ENCODE measurements around the gene NUAK2. TPM values are rescaled to one million over a fixed set of nuclear protein-coding genes. Genes with fewer than 3 reads are reported as not detected.

NUAK2 gene
- total RNA-seq, 1 donor from 2014 or later = 49.6 TPM

DNA sequence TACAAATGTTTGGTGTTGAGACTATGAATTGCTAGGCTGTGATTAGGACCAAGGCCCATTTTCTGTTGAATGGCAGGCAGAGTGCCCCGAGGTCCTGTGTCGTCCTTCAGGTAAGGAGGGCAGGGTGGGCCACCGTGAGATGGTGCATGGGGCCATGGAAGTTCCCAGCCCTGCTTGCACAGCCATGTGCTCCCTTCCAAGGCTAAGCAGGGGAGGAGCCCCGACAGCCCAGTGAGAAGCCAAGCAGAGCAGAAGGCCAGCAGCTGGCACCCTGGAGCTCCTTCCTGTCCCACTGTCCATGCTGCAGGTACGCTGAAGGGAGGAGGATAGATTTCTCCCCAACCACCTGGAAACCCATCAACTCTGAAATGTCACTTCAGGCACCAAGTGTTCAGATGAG is 8.2 kb upstream of the NUAK2 start:
- Histone ChIP-seq H3K4me3 (no peak overlapping the region), H3K9me3 (no peaks in the 10 kb centered on the region), H3K27me3 (no peaks in the 10 kb centered on the region), H3K36me3 (no peaks in the 10 kb centered on the region), H3K27ac (no peak overlapping the region), H3K4me1 (no peaks in the 10 kb centered on the region)
- TF ChIP-seq POLR2AphosphoS5 (IDR thresholded peaks at IDR 0.05; ENCODE audit: insufficient read depth in 1 of 2, low read depth in 1 of 2) (no peak), POLR2A (IDR thresholded peaks at IDR 0.05) (no peak)
- TF ChIP-seq, protein P1, sequence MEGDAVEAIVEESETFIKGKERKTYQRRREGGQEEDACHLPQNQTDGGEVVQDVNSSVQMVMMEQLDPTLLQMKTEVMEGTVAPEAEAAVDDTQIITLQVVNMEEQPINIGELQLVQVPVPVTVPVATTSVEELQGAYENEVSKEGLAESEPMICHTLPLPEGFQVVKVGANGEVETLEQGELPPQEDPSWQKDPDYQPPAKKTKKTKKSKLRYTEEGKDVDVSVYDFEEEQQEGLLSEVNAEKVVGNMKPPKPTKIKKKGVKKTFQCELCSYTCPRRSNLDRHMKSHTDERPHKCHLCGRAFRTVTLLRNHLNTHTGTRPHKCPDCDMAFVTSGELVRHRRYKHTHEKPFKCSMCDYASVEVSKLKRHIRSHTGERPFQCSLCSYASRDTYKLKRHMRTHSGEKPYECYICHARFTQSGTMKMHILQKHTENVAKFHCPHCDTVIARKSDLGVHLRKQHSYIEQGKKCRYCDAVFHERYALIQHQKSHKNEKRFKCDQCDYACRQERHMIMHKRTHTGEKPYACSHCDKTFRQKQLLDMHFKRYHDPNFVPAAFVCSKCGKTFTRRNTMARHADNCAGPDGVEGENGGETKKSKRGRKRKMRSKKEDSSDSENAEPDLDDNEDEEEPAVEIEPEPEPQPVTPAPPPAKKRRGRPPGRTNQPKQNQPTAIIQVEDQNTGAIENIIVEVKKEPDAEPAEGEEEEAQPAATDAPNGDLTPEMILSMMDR (IDR thresholded peaks at IDR 0.05) = no peak
- intact Hi-C loops (cut with DNase I) = loop anchor here (5.0 kb wide), 1 partner anchor 57 kb away; no protein-coding TSS in a partner anchor
- no peak for DNase-seq (ENCODE audit: extremely low spot score in 2 of 2)

DNA sequence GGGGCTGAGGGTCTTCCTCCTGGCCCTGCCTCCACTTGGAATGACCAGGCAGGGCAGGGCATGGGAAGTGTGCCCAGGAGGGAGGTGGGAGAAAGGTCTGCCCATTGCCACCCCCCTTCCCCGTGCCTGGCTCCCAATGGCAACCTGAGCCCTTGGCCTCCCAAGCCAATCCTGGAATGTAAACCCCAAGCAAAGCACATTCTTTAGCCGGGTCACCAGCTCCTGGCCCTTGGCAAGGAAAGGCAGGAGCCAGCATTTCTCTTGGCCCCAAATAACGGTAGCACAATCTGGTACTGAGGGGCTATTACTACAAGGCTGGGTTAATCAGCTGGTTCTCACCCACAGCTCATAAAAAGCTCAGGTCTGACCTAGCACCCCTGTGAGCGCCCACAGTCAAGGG is 6.9 kb upstream of the NUAK2 start:
- no peak for DNase-seq (ENCODE audit: extremely low spot score in 2 of 2)
- H3K27ac ChIP-seq = no peak overlapping the region
- no peak overlapping the region for H3K4me3 ChIP-seq
- H3K4me1 ChIP-seq = no peaks in the 10 kb centered on the region
- TF ChIP-seq, protein P1 (IDR thresholded peaks at IDR 0.05) = no peak
- TF ChIP-seq POLR2AphosphoS5 (IDR thresholded peaks at IDR 0.05; ENCODE audit: insufficient read depth in 1 of 2, low read depth in 1 of 2) = no peak
- H3K36me3 ChIP-seq = no peaks in the 10 kb centered on the region
- no peaks in the 10 kb centered on the region for H3K27me3 ChIP-seq
- intact Hi-C loops (cut with DNase I) = loop anchor here (5.0 kb wide), 1 partner anchor 56 kb away; no protein-coding TSS in a partner anchor
- no peaks in the 10 kb centered on the region for H3K9me3 ChIP-seq

DNA sequence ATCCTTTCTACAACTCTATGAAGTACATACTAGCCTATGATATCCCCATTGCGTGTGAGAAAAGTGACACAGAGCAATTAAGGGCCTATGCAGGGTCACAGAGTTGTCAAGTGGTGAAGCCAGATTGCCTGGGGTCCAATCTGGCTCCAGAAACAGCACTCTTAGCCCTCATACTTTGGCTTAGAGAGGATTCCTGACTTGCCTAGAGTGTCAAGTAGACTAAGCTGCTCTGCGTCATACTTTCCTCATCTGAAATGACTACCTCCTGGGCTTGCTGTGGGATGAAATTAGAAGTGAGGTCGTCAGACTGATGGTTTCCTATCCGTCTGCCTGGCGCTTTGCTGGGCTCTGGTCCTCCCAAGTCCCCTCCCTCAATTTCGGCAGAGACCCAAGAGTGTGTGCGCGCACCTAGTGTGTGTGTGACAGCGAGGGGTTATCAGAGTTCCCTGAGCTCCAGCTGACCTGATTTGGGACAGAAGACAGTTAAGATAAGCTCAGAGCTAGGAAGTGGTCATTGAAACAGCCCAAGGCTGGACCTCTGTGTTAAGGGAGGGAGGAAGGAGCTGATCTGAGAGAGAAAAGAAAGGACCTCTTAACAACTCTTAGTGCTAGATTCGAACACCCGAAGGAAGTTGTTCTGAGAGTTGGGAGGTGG is 5.4 kb upstream of the NUAK2 start:
- H3K27ac ChIP-seq = no peak overlapping the region
- H3K9me3 ChIP-seq = no peaks in the 10 kb centered on the region
- H3K27me3 ChIP-seq = no peaks in the 10 kb centered on the region
- intact Hi-C loops (cut with DNase I) = loop anchor here (5.0 kb wide), 1 partner anchor 55 kb away; no protein-coding TSS in a partner anchor
- no peak for DNase-seq (ENCODE audit: extremely low spot score in 2 of 2)
- no peak overlapping the region for H3K4me3 ChIP-seq
- TF ChIP-seq POLR2A (IDR thresholded peaks at IDR 0.05) (no peak), POLR2AphosphoS5 (IDR thresholded peaks at IDR 0.05; ENCODE audit: insufficient read depth in 1 of 2, low read depth in 1 of 2) (no peak)
- TF ChIP-seq, protein P1 (IDR thresholded peaks at IDR 0.05) = no peak
- no peaks in the 10 kb centered on the region for H3K4me1 ChIP-seq
- no peaks in the 10 kb centered on the region for H3K36me3 ChIP-seq

DNA sequence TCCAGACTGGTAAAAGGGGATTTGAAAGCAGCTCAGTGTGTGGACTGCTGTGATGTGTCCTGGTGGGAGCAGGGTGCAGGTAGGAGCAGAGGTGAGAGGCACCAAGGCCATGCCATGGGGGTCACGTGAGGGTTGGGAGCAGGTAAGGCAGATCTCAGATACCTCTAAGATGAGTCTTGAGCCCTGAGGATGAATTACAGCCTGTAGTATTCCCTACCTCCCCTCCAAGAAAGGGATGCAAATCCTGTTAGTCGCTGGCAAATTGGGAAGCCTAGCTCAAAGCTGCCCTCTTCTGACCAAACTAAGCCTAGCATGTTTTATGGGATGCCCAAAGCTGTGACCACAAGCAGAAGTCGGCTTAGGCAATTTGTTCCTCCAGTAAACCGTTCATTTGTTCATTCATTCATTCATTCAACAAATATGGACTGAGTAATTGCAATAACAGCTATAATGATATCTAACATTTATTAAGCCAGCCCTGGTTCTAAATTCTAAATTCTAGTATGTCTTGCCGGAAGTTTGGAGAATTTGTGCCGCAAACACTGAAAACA is 3.9 kb upstream of the NUAK2 start:
- DNase-seq (ENCODE audit: extremely low spot score in 2 of 2) = no peak
- H3K4me3 ChIP-seq = no peak overlapping the region
- no peaks in the 10 kb centered on the region for H3K9me3 ChIP-seq
- peaks cover 7% of the 10 kb centered on the region for H3K4me1 ChIP-seq
- no peak for TF ChIP-seq POLR2AphosphoS5 (IDR thresholded peaks at IDR 0.05; ENCODE audit: insufficient read depth in 1 of 2, low read depth in 1 of 2)
- no peak for TF ChIP-seq POLR2A (IDR thresholded peaks at IDR 0.05)
- TF ChIP-seq, protein P1 (IDR thresholded peaks at IDR 0.05) = peak; percentile 68 to 80 (median 72)
- no peak overlapping the region for H3K27ac ChIP-seq
- H3K36me3 ChIP-seq = no peaks in the 10 kb centered on the region
- intact Hi-C loops (cut with DNase I) = loop anchor here (5.0 kb wide), 1 partner anchor 53 kb away; no protein-coding TSS in a partner anchor
- H3K27me3 ChIP-seq = no peaks in the 10 kb centered on the region

DNA sequence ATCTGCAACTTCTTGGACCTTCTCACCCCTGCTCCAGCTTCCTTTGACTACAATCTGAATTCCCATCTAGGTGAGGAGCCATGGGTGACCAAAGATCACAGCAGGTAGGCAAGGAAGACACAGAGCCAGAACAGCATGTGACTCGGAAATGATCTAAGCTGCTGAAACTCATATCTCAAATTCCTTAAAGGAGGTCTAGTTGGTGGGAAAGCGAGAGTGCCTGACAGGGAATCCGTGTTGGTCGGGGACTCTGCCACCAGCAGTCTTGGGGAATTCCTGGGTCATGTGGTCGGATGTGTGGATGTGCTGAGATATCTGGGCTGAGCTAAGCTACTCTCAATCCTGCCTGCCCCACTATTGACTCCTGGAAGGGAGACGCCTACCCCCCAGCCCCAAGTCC is 3.2 kb upstream of the NUAK2 start:
- DNase-seq (ENCODE audit: extremely low spot score in 2 of 2) = no peak
- Histone ChIP-seq H3K4me1 (peaks cover 9% of the 10 kb centered on the region), H3K9me3 (no peaks in the 10 kb centered on the region), H3K27ac (no peak overlapping the region), H3K36me3 (no peaks in the 10 kb centered on the region), H3K4me3 (no peak overlapping the region), H3K27me3 (no peaks in the 10 kb centered on the region)
- intact Hi-C loops (cut with DNase I) = loop anchor here (5.0 kb wide), 1 partner anchor 52 kb away; no protein-coding TSS in a partner anchor
- no peak for TF ChIP-seq POLR2AphosphoS5 (IDR thresholded peaks at IDR 0.05; ENCODE audit: insufficient read depth in 1 of 2, low read depth in 1 of 2)
- TF ChIP-seq POLR2A (IDR thresholded peaks at IDR 0.05) = no peak
- TF ChIP-seq, protein P1 (IDR thresholded peaks at IDR 0.05) = no peak
